AG09309 (cell line): ENCODE data around the gene BMP5.

Experiments
- DNase-seq: peaks from one replicate; pipeline ENCODE4 v3.0.0-alpha.2; 2010; ENCODE audit warnings: low read depth
- H3K4me3 ChIP-seq: 2 replicates; pipeline ENCODE4 v1.5.1; 2011; ENCODE audit warnings: mild to moderate bottlenecking, low read depth, low read length, moderate library complexity; ENCODE audit not compliant: control insufficient read depth
- CTCF ChIP-seq: IDR thresholded peaks from 2 replicates; pipeline ENCODE4 v1.5.1; 2011; ENCODE audit warnings: mild to moderate bottlenecking, low read depth, low read length, inconsistent platforms; ENCODE audit not compliant: insufficient read depth, control insufficient read depth; ENCODE audit errors: missing control alignments

Gene BMP5

GRCh38 chr6:55875400-55875799 is at the start of gene BMP5:
BMP5 (minus strand) TSS chr6:55875590; CDS start chr6:55874865, 725 bp downstream.
- no peak within 1 kb of the TSS for H3K4me3 ChIP-seq
- no peak for DNase-seq
- TF ChIP-seq CTCF = no peak

- H3K4me3 ChIP-seq = no peak overlapping the region
- no peak for DNase-seq
- no peak for TF ChIP-seq CTCF
These were observed 47.0 kb upstream of the BMP5 start for GRCh38 chr6:55922406-55922805.

- no peak overlapping the region for H3K4me3 ChIP-seq
- no peak for DNase-seq
- TF ChIP-seq CTCF = no peak
These were observed 44.4 kb upstream of the BMP5 start for GRCh38 chr6:55919716-55920308.

- no peak overlapping the region for H3K4me3 ChIP-seq
- DNase-seq = peak; percentile 55
These were observed 43.2 kb upstream of the BMP5 start for GRCh38 chr6:55918639-55919038.

GRCh38 chr6:55917751-55918415 is 42.5 kb upstream of the BMP5 start:
- TF ChIP-seq CTCF = no peak
- no peak for DNase-seq
- H3K4me3 ChIP-seq = no peak overlapping the region

More at GRCh38 chr6:55918639-55919038, 43.2 kb upstream of the BMP5 start:
- TF ChIP-seq CTCF = no peak

GRCh38 chr6:55916188-55916587 is 40.8 kb upstream of the BMP5 start:
- TF ChIP-seq CTCF = no peak
- no peak overlapping the region for H3K4me3 ChIP-seq
- no peak for DNase-seq
